GM19455 (cell line): ENCODE measurements around the gene TBATA.

ENCODE experiments used
- ATAC-seq: cut with Tn5 transposase; IDR thresholded peaks from one replicate; pipeline ENCODE4 v1.9.1; 2021; ENCODE audit not compliant: unreplicated experiment

The TBATA gene

DNA sequence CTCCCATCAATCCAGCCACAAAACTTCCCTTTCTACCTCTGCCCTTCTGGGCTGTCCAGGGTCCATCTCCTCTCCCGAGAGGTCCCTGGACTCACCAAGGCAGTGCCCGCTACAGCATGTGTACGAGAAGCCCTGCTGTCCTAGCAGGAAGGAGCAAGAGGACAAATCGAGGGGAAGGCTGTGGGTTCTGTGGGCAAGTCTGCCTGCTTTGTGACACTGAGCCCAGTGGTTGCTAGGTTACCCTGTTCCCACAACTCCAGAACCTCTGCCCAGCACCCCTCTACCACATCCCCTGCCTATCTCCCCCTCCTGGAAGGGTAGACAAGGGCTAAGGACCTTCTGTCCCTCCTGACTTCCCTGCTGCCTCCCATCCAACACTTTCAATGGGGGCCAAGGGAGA lies at the start of gene TBATA:
Gene TBATA, minus strand, starts transcription at position 188 of the 400 bp plus-strand sequence. CDS start 1,998 bp downstream, outside the sequence.
- ATAC-seq: no peak

- no peak for ATAC-seq
Observed at GRCh38 chr10:70834441-70835151, 49.4 kb upstream of the TBATA start.

DNA sequence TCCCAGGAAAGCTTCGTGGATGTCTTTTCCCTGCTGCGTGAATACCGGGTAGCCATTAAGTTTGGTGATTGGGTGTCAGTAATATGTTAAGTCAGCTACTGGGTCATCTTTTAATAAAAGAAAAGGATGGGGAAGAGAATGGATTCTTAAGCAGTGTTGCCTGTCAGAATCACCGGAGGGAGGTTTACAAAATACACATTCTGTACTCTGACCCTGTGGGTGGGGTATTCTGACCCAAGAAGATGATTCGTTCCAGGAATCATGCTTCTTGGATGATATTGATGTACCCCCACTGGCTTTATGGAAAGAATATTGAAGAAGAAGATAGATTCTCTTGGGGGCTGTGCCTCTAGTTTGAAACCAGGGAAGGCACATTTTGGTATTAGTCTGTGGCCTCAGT lies 48.8 kb upstream of the TBATA start:
- no peak for ATAC-seq

DNA sequence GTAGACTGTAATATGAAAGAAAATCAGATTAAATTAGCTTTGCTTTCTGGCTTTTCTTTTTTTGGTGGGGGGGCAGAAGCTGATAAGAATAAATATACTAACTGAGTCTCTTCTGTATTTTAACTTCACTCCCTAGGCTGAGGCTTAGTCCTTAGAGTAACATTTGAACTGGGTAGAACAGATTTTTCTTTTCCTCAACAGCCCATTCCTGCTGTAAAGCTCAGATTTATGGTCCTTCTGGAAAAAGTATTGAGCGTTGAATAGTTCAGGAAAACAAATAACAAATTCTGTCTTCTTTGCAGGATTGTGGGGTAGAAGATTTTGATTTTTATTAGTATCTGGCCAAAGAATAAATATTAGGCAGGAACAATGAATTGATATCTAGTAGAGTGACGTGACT lies 48.4 kb upstream of the TBATA start:
- ATAC-seq: no peak

DNA sequence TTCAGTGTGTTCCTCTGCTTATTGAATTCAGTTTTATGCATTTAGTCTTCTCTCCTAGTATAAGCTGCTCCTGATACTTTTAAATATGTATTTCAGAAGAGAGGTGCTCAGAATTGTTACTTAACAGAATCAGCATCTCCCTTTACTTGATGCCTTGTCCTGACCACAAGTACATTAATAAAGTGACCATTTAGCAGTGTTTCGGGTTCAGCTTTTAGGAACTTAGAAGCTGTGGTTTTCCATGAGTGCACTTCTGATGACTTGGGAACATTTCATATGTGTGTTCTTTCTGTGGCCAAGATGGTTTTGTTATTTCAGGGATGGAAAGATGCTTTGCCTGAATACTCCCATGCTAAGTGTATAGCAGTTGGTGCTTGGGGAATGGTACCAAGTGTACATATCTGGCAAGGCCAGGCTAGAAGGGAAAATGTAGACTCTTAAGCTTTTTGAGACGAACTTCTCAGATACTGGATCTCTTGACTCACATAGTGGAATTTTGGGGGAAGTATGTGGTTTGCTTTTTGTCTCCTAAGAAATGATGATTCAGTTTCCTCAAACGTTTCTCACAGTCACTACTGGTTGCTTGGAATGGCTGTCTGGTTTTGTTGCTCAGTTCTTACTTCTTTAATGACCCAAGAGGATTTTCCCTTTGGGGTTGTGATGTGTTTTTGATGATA lies 47.8 kb upstream of the TBATA start:
- no peak for ATAC-seq

DNA sequence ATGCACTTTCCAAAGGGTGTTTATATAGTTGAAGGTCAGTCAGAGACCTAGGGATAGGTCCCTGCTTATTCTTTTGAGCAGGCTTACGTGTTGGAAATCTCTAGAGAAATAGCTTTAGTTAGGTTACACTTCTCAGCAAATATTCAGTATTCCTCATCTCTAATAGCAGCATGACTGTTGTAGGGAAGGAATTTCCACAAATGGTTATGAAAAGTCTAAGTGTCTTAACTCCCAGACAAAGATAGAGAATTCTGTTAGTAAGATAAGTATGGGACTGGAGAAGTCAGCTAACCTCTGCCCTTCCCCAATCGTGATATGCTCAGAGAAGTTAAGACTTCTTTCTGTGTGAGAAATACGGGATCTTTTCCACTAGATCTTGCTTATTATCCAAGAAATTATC lies 47.0 kb upstream of the TBATA start:
- ATAC-seq: no peak

DNA sequence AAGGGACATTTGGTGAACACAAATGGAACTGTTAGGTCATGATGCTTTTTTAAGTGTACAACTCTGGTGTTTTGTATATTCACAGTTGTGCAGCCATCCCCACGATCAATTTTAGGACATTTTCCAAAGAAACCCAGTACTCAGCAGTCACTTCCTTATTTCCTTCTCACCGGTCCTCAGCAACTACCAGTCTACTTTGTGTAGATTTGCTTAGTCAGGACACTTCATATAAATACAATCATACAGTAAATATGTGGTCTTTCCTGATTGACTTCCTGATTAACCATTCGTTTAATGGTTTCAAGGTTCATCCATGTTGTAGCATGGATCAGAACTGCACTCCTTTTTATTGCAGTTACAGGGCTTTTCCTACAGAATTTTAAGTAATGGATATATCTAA lies 45.0 kb upstream of the TBATA start:
- no peak for ATAC-seq

DNA sequence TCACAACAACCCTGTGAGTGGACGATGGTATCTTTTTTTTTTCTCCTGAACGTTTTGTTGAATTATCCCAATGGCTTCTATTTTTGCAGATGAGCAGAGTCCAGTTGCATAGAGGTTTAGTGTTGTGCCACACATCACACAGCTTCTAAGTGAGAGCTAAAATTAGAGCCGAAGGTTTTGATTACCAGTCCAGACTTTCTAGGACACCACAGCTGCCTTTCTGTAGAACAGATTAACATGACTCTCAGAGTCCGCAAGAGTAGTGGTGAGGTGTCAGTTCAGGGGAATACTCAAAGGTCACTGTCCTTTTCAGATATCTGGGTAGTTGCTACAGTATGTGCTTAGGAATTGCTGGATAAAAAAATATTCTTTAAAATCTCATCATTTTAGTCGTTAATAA lies 44.4 kb upstream of the TBATA start:
- ATAC-seq: no peak

DNA sequence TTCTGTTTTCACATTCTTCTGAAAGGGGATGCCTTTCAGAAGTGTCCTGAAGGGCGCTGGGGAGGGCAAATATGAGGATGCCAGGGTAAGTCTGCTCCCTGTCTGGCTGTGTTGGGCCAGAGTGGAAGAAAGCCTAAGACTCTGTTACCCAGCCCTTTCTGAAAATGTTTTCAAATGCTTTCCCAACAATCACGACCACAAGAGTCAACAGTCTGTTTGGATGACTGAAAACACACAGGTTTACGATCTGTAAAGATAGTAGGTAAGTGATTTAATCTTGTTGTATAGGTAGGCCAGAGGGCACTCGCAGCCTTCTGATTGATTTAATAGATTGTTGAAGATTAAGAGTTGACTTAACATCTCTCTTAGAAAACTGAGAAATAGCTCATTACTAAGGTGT lies 43.7 kb upstream of the TBATA start:
- no peak for ATAC-seq

- ATAC-seq: no peak
Observed at GRCh38 chr10:70827086-70827757, 42.0 kb upstream of the TBATA start.

DNA sequence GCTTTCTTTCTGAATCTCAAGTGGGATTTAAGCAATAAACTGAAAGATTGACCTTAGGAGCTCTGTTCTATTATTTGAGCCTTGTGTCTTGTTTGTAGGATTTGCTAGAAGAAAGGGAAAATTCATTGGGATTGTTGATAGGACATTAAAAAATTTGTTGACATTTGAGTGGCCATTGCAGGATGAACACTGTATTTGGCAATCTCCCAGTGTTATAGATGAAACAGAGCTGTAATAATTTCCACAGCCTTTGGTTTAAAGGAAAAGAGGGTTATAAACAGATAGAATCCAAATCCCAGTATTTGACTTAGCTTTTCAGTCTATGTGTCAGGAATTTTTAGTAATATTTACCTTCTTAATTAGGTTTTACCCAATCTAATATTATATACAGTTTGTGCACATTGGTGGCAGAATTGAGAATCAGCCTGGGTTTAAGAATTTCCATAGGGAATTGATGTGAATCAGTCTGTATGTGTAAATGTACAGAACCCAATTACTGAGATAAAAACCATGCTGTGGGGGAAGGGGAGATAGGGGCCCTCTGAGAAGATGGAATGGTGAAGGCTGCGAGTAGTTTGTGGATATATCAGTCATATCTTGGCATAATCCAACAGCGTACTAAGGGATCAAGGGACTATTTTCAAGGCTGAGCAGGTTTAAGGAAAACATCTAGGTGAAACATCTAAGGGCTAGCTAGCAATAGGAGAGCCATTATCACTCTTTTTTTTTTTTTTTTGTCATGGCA lies 37.1 kb upstream of the TBATA start:
- no peak for ATAC-seq

DNA sequence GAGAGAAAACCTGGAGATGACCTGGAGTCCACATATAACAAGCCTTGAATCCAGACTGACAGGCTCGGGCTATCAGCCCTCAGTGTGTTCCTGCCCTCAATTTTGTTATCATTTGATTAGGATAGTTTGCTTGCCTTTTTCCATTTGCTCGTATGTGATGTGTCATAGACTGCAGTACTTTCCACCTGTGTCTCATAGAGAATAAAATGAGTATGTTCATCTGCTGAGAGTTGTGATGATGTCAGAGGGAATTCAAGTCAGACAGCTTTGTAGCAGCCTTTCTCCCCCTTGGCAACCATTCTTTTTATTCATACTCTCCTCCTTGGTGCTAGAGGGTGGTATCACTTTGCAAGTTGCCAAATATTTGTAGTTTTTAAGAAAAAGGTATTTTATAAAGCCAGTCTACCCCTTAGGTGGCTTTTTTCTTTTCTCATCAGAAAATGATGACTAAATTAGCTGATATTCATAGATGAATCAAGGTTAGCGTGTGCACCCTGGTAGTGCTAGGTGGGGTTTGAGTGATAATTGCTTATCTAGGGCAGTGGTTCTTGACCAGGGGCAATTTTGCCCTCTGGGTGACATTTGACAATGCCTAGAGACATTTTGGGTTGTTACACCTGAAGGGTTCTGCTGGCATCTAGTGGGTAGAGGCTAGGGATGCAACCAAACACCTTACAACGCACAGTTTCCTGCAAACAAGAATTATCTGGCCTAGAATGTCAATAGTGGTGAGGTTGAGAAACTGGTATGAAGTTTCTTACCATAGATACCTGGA lies 36.0 kb upstream of the TBATA start:
- ATAC-seq: no peak

DNA sequence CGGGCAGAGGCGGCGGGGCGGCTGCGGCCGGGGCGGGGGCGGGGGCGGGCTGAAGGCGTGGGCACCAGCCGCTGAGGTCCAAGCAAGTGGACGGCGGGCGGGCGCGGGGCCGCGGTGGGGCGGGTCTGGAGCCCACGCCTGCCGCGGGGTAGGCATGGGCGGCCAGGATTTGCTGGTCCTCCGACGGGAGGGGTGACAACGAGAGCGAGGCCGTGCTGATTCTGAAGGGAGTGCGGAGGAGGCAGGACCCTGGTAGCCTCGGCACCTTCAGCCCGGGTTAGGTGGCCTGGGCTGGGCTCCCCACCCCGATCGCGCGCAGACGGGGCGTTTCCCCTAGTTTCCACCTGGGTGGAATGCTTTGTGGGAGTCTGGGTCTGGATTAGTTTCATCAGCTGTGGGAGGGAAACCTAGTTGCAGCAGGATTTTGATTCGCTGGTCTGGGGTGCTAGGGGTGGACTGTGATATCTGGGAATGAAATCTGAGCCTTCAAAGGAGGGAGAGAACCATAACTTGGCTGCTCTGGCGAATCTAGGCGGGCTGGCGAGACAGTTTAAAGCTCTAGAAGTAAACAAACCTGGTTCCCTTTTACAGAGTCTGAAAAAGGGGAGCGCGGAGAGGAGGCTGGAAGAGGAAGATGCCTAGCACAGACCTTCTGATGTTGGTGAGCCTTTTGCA lies 31.2 kb upstream of the TBATA start:
- peak; percentile 40 for ATAC-seq

GRCh38 chr10:70815504-70816219 lies 30.5 kb upstream of the TBATA start, which contains the start of gene SGPL1:
SGPL1 (plus strand) TSS chr10:70815948; CDS start chr10:70816854, 906 bp downstream.
- ATAC-seq: peak; percentile 93

GRCh38 chr10:70814126-70814525 lies 28.9 kb upstream of the TBATA start:
- ATAC-seq: no peak

DNA sequence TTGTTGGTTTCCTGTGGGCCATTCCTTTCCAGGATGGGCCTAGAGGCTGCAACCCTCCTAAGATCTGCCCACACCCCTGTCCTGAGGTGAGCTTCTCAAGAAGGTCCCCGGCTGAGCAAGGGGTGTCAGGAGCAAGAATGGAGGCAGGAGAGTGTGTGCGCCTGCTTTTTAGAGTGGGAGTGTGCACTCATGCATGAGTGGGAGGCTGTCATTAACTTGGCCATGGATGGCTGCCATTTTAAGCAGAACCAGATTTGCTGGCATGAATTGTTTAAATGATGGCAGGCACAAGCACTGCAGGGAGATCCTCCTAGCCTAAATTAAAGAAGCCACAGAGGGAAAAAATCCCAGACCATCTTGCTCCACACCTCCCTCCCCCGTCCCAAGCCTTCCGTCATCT lies 27.6 kb upstream of the TBATA start:
- no peak for ATAC-seq

- no peak for ATAC-seq
Observed at GRCh38 chr10:70811881-70812280, 26.7 kb upstream of the TBATA start.

- no peak for ATAC-seq
Observed at GRCh38 chr10:70810967-70811366, 25.8 kb upstream of the TBATA start.

DNA sequence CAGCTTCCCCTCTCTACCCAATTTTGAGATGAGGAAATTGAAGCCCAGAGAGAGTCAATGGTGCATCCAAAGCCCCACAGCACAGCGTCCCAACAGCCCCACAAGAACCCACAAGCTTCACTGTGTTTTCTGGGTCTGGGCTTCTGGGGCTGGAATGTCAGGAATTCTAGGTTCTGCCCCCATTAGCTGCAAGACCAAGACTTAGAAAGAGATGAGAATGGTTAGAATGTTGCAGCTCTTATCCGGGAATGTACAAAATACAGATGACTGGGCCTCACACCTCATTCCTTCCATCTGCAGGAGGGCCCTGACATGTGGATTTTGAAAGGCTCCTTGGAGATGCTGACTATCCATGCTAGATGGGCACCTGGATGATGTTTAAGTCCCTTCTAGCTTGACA lies 24.5 kb upstream of the TBATA start:
- no peak for ATAC-seq
